Body of pancreas (tissue), 4 donors: ENCODE data around the gene MAGEC2. TPM values are rescaled to one million over a fixed set of nuclear protein-coding genes. Genes with fewer than 3 reads are reported as not detected.

Experiments
- ATAC-seq: fragments of 150-250 bp; one replicate; pipeline ENCODE4 v1.9.1; 2016
- DNase-seq, 4 donors: peaks; one replicate each; pipeline ENCODE4 v3.0.0-alpha.2; 2019
- H3K27ac ChIP-seq, 4 donors: fragments of 200-600 bp; sonication (generic); 1 replicate in 3 of 4; 2 replicates in 1 of 4; pipeline versions ENCODE4 v1.5.1 to v1.6.1; 2016 to 2019; ENCODE audit warnings: mild to moderate bottlenecking in 1 of 4, mixed read lengths in 1 of 4, moderate library complexity in 1 of 4
- H3K27me3 ChIP-seq, 2 donors: fragments of 200-600 bp; sonication (generic); one replicate each; pipeline ENCODE4 v1.6.0; 2016; ENCODE audit warnings: mild to moderate bottlenecking in 1 of 2
- H3K36me3 ChIP-seq, 2 donors: fragments of 200-600 bp; sonication (generic); replicated peaks in 1 of 2; 2 replicates each; pipeline ENCODE4 v1.5.1; 2016; ENCODE audit warnings: low read depth in 2 of 2; ENCODE audit not compliant: insufficient read depth in 1 of 2
- H3K4me1 ChIP-seq: fragments of 200-600 bp; sonication (generic); one replicate; pipeline ENCODE4 v1.6.0; 2016
- H3K4me3 ChIP-seq, 2 donors: fragments of 200-600 bp; sonication (generic); 1 replicate in 1 of 2; 2 replicates in 1 of 2; pipeline ENCODE4 v1.5.1; 2016 to 2019
- H3K9me3 ChIP-seq, 3 donors: fragments of 200-600 bp; sonication (generic); 1 replicate in 2 of 3; 2 replicates in 1 of 3; pipeline ENCODE4 v1.5.1; 2016
- CTCF ChIP-seq, 7 experiments: fragments of 450-650 bp in 4 of 7; fragments of 200-600 bp in 3 of 7; sonication (generic) in 3 of 7; IDR thresholded peaks; one replicate each; pipeline ENCODE4 v1.5.1; 2016 to 2019; ENCODE audit warnings: antibody characterized with exemption in 7 of 7
- POLR2A ChIP-seq, 3 donors: fragments of 450-650 bp; IDR thresholded peaks; one replicate each; pipeline ENCODE4 v1.6.1; 2016; ENCODE audit warnings: antibody characterized with exemption in 3 of 3, mild to moderate bottlenecking in 2 of 3
- WGBS, 2 donors: methylation state at CpG; one replicate each; pipeline ENCODE4 v1.1.5; 2017; 5-methylcytosine and 5-hydroxymethylcytosine counted together
- intact Hi-C: fragments of 100-400 bp; cut with DNase I; formaldehyde crosslinking; loops from one replicate; pipeline ENCODE4 v1.15.1; 2023
- total RNA-seq, 2 donors: library from RNA; depleted of rRNA; stranded (reverse); fragments of >200 nt; gene quantifications; one replicate each; pipeline ENCODE4 v1.1.0, GENCODE V29; 2016

Gene MAGEC2
- total RNA-seq, 2 donors from 2014 or later = not detected

- H3K9me3 ChIP-seq = no peaks in the 10 kb centered on the region
- DNase-seq (no peak), ATAC-seq (no peak)
- no peak overlapping the region for H3K27ac ChIP-seq
- no peaks in the 10 kb centered on the region for H3K36me3 ChIP-seq
- H3K27me3 ChIP-seq = no peaks in the 10 kb centered on the region
- intact Hi-C loops = no loop called here
- TF ChIP-seq POLR2A (IDR thresholded peaks at IDR 0.05) (no peak), CTCF (IDR thresholded peaks at IDR 0.05) (no peak)
- H3K4me1 ChIP-seq = no peaks in the 10 kb centered on the region
- no peak overlapping the region for H3K4me3 ChIP-seq
- whole genome bisulfite sequencing, 2 donors = 8% methylated on average over 2 of the region's 5 CpGs; no CpG with 5 or more reads in 1 of the 2 donors
Measured at GRCh38 chrX:142249721-142250120, 44.6 kb upstream of the MAGEC2 start.

- TF ChIP-seq POLR2A (IDR thresholded peaks at IDR 0.05) (no peak), CTCF (IDR thresholded peaks at IDR 0.05) (no peak)
- no peaks in the 10 kb centered on the region for H3K27me3 ChIP-seq
- H3K36me3 ChIP-seq = no peaks in the 10 kb centered on the region
- H3K9me3 ChIP-seq = no peaks in the 10 kb centered on the region
- H3K4me3 ChIP-seq = no peak overlapping the region
- DNase-seq (no peak), ATAC-seq (no peak)
- H3K27ac ChIP-seq = no peak overlapping the region
- no peaks in the 10 kb centered on the region for H3K4me1 ChIP-seq
- intact Hi-C loops = no loop called here
- WGBS, 2 donors = 81 to 100% methylated on average over 1 to 2 of the region's 4 CpGs
Measured at GRCh38 chrX:142244568-142244967, 39.5 kb upstream of the MAGEC2 start.

GRCh38 chrX:142238536-142238935 is 33.4 kb upstream of the MAGEC2 start:
- no peaks in the 10 kb centered on the region for H3K4me1 ChIP-seq
- TF ChIP-seq POLR2A (IDR thresholded peaks at IDR 0.05) (no peak), CTCF (IDR thresholded peaks at IDR 0.05) (no peak)
- no peak overlapping the region for H3K27ac ChIP-seq
- no peak overlapping the region for H3K4me3 ChIP-seq
- intact Hi-C loops = no loop called here
- no peaks in the 10 kb centered on the region for H3K36me3 ChIP-seq
- no peaks in the 10 kb centered on the region for H3K27me3 ChIP-seq
- WGBS, 2 donors = 46 to 59% methylated on average over 1 of the region's 1 CpG
- ATAC-seq = no peak
- DNase-seq = no peak
- H3K9me3 ChIP-seq = no peaks in the 10 kb centered on the region

- TF ChIP-seq CTCF (IDR thresholded peaks at IDR 0.05) = no peak
- TF ChIP-seq POLR2A (IDR thresholded peaks at IDR 0.05) = no peak
- no peak overlapping the region for H3K4me3 ChIP-seq
- H3K36me3 ChIP-seq = no peaks in the 10 kb centered on the region
- H3K27ac ChIP-seq = no peak overlapping the region
- ATAC-seq = no peak
- H3K4me1 ChIP-seq = no peaks in the 10 kb centered on the region
- no peaks in the 10 kb centered on the region for H3K27me3 ChIP-seq
- intact Hi-C loops = no loop called here
- WGBS, 2 donors = 40 to 50% methylated on average over 1 of the region's 1 CpG
- DNase-seq = no peak
- no peaks in the 10 kb centered on the region for H3K9me3 ChIP-seq
Measured at GRCh38 chrX:142233400-142233799, 28.3 kb upstream of the MAGEC2 start.

- TF ChIP-seq CTCF (IDR thresholded peaks at IDR 0.05) (no peak), POLR2A (IDR thresholded peaks at IDR 0.05) (no peak)
- intact Hi-C loops = no loop called here
- DNase-seq = no peak
- Histone ChIP-seq H3K36me3 (no peaks in the 10 kb centered on the region), H3K4me3 (no peak overlapping the region), H3K27me3 (no peaks in the 10 kb centered on the region), H3K4me1 (no peaks in the 10 kb centered on the region), H3K27ac (no peak overlapping the region), H3K9me3 (no peaks in the 10 kb centered on the region)
- ATAC-seq = no peak
- WGBS, 2 donors = 59 to 93% methylated on average over 2 to 4 of the region's 4 CpGs
Measured at GRCh38 chrX:142214081-142214480, 9.0 kb upstream of the MAGEC2 start.
